ENCODE data around the gene DGKQ. TPM values are rescaled to one million over a fixed set of nuclear protein-coding genes. Genes with fewer than 3 reads are reported as not detected.

DGKQ gene
- total RNA-seq, 2 donors from 2014 or later = 18.6 to 24.0 TPM

- no peak for TF ChIP-seq CTCF (IDR thresholded peaks at IDR 0.05)
- H3K4me1 ChIP-seq (ENCODE audit: control insufficient read depth in 1 of 2, low read depth in 2 of 2) = no peaks in the 10 kb centered on the region
- H3K4me3 ChIP-seq = no peak overlapping the region
- no peak overlapping the region for H3K27ac ChIP-seq
- H3K27me3 ChIP-seq (replicated peaks; ENCODE audit: insufficient read depth) = no peaks in the 10 kb centered on the region
- H3K36me3 ChIP-seq = peaks cover 9% of the 10 kb centered on the region
- ATAC-seq (ENCODE audit: insufficient number of reproducible peaks, low FRiP score, low read depth) (no peak), DNase-seq (ENCODE audit: low spot score) (no peak)
- no peaks in the 10 kb centered on the region for H3K9me3 ChIP-seq
Measured at GRCh38 chr4:950136-951020, 23.0 kb downstream of the DGKQ start.

- no peaks in the 10 kb centered on the region for H3K4me1 ChIP-seq (ENCODE audit: control insufficient read depth in 1 of 2, low read depth in 2 of 2)
- no peak overlapping the region for H3K4me3 ChIP-seq
- H3K27me3 ChIP-seq (replicated peaks; ENCODE audit: insufficient read depth) = no peaks in the 10 kb centered on the region
- no peaks in the 10 kb centered on the region for H3K9me3 ChIP-seq
- DNase-seq (ENCODE audit: low spot score) (no peak), ATAC-seq (ENCODE audit: insufficient number of reproducible peaks, low FRiP score, low read depth) (no peak)
- no peak overlapping the region for H3K27ac ChIP-seq
- peaks cover 9% of the 10 kb centered on the region for H3K36me3 ChIP-seq
- TF ChIP-seq CTCF (IDR thresholded peaks at IDR 0.05) = no peak
Measured at GRCh38 chr4:949656-950055, 23.7 kb downstream of the DGKQ start.

- no peak for ATAC-seq (ENCODE audit: insufficient number of reproducible peaks, low FRiP score, low read depth)
- no peaks in the 10 kb centered on the region for H3K27me3 ChIP-seq (replicated peaks; ENCODE audit: insufficient read depth)
- TF ChIP-seq CTCF (IDR thresholded peaks at IDR 0.05) = no peak
- no peak for DNase-seq (ENCODE audit: low spot score)
- H3K9me3 ChIP-seq = no peaks in the 10 kb centered on the region
- no peak overlapping the region for H3K4me3 ChIP-seq
- no peak overlapping the region for H3K27ac ChIP-seq
- H3K4me1 ChIP-seq (ENCODE audit: control insufficient read depth in 1 of 2, low read depth in 2 of 2) = no peaks in the 10 kb centered on the region
- peaks cover 9% of the 10 kb centered on the region for H3K36me3 ChIP-seq
Measured at GRCh38 chr4:948936-949300, 24.5 kb downstream of the DGKQ start.

- DNase-seq (ENCODE audit: low spot score) = no peak
- Histone ChIP-seq H3K4me1 (ENCODE audit: control insufficient read depth in 1 of 2, low read depth in 2 of 2) (no peaks in the 10 kb centered on the region), H3K27ac (no peak overlapping the region), H3K9me3 (no peaks in the 10 kb centered on the region), H3K36me3 (peaks cover 7% of the 10 kb centered on the region), H3K27me3 (replicated peaks; ENCODE audit: insufficient read depth) (no peaks in the 10 kb centered on the region), H3K4me3 (no peak overlapping the region)
- no peak for TF ChIP-seq CTCF (IDR thresholded peaks at IDR 0.05)
- ATAC-seq (ENCODE audit: insufficient number of reproducible peaks, low FRiP score, low read depth) = no peak
Measured at GRCh38 chr4:948101-948935, 25.1 kb downstream of the DGKQ start.

- TF ChIP-seq CTCF (IDR thresholded peaks at IDR 0.05) = no peak
- Histone ChIP-seq H3K36me3 (peaks cover 4% of the 10 kb centered on the region), H3K27me3 (replicated peaks; ENCODE audit: insufficient read depth) (no peaks in the 10 kb centered on the region), H3K9me3 (no peaks in the 10 kb centered on the region), H3K4me3 (no peak overlapping the region), H3K4me1 (ENCODE audit: control insufficient read depth in 1 of 2, low read depth in 2 of 2) (no peaks in the 10 kb centered on the region), H3K27ac (no peak overlapping the region)
- DNase-seq (ENCODE audit: low spot score) = no peak
- no peak for ATAC-seq (ENCODE audit: insufficient number of reproducible peaks, low FRiP score, low read depth)
Measured at GRCh38 chr4:947491-947971, 25.8 kb downstream of the DGKQ start.
